Measurements from ENCODE around the gene MYH15.

Gene MYH15

GRCh38 chr3:108471426-108471825 is 39.0 kb downstream of the MYH15 start:
- DNase-seq (ENCODE audit: low spot score) = no peak

GRCh38 chr3:108469126-108469525 is 41.3 kb downstream of the MYH15 start:
- DNase-seq (ENCODE audit: low spot score) = no peak

- no peak for DNase-seq (ENCODE audit: low spot score)
These were observed 41.8 kb downstream of the MYH15 start for GRCh38 chr3:108468577-108468976.

- no peak for DNase-seq (ENCODE audit: low spot score)
These were observed 47.5 kb downstream of the MYH15 start for GRCh38 chr3:108462899-108463298.

GRCh38 chr3:108461661-108462111 is 48.7 kb downstream of the MYH15 start:
- DNase-seq (ENCODE audit: low spot score) = no peak

- no peak for DNase-seq (ENCODE audit: low spot score)
These were observed 51.2 kb downstream of the MYH15 start for GRCh38 chr3:108459225-108459624.

GRCh38 chr3:108455212-108455705 is 55.1 kb downstream of the MYH15 start:
- no peak for DNase-seq (ENCODE audit: low spot score)

- DNase-seq (ENCODE audit: low spot score) = no peak
These were observed 56.8 kb downstream of the MYH15 start for GRCh38 chr3:108453565-108453964.

- DNase-seq (ENCODE audit: low spot score) = no peak
These were observed 60.0 kb downstream of the MYH15 start for GRCh38 chr3:108450444-108450843.

- no peak for DNase-seq (ENCODE audit: low spot score)
These were observed 61.8 kb downstream of the MYH15 start for GRCh38 chr3:108448593-108448992.

GRCh38 chr3:108447096-108447847 is 63.1 kb downstream of the MYH15 start:
- no peak for DNase-seq (ENCODE audit: low spot score)

GRCh38 chr3:108442281-108442680 is 68.1 kb downstream of the MYH15 start:
- DNase-seq (ENCODE audit: low spot score) = no peak

- DNase-seq (ENCODE audit: low spot score) = no peak
These were observed 68.9 kb downstream of the MYH15 start for GRCh38 chr3:108441518-108441917.

GRCh38 chr3:108441071-108441507 is 69.3 kb downstream of the MYH15 start:
- no peak for DNase-seq (ENCODE audit: low spot score)

- no peak for DNase-seq (ENCODE audit: low spot score)
These were observed 71.9 kb downstream of the MYH15 start for GRCh38 chr3:108438542-108438941.

- peak; percentile 7 for DNase-seq (ENCODE audit: low spot score)
These were observed 73.0 kb downstream of the MYH15 start for GRCh38 chr3:108437439-108437838.

GRCh38 chr3:108433928-108434327 is 76.5 kb downstream of the MYH15 start:
- DNase-seq (ENCODE audit: low spot score) = no peak

GRCh38 chr3:108432431-108432830 is 78.0 kb downstream of the MYH15 start:
- DNase-seq (ENCODE audit: low spot score) = no peak

- no peak for DNase-seq (ENCODE audit: low spot score)
These were observed 79.9 kb downstream of the MYH15 start for GRCh38 chr3:108430540-108430939.

- no peak for DNase-seq (ENCODE audit: low spot score)
These were observed 81.8 kb downstream of the MYH15 start for GRCh38 chr3:108428586-108428985.

- DNase-seq (ENCODE audit: low spot score) = no peak
These were observed 89.5 kb downstream of the MYH15 start for GRCh38 chr3:108420926-108421325.

- no peak for DNase-seq (ENCODE audit: low spot score)
These were observed 94.1 kb downstream of the MYH15 start for GRCh38 chr3:108416111-108416869.

GRCh38 chr3:108415661-108416060 is 94.7 kb downstream of the MYH15 start:
- DNase-seq (ENCODE audit: low spot score) = no peak
